ENCODE data around the gene CCDC6.
"Not testable (repeated sequence)": the region's sequence is repeated elsewhere in the genome, so short reads cannot be mapped to it uniquely, and the experiment has no call there.

Gene CCDC6

GRCh38 chr10:59745163-59745650 is 161.1 kb downstream of the CCDC6 start:
- in situ Hi-C loops (cut with MboI; ENCODE audit: low pct_unique_long_range_greater_than_20kb, low sequenced_read_pairs): no loop called here
- DNase-seq: no peak

- in situ Hi-C loops (cut with MboI; ENCODE audit: low pct_unique_long_range_greater_than_20kb, low sequenced_read_pairs); DNase-seq: not testable (repeated sequence)
Measured at GRCh38 chr10:59744762-59745161, 161.6 kb downstream of the CCDC6 start.

GRCh38 chr10:59744156-59744555 is 162.2 kb downstream of the CCDC6 start:
- DNase-seq; in situ Hi-C loops (cut with MboI; ENCODE audit: low pct_unique_long_range_greater_than_20kb, low sequenced_read_pairs): not testable (repeated sequence)

- in situ Hi-C loops (cut with MboI; ENCODE audit: low pct_unique_long_range_greater_than_20kb, low sequenced_read_pairs): no loop called here
- no peak for DNase-seq
Measured at GRCh38 chr10:59741583-59741982, 164.8 kb downstream of the CCDC6 start.

GRCh38 chr10:59741048-59741447 is 165.3 kb downstream of the CCDC6 start:
- in situ Hi-C loops (cut with MboI; ENCODE audit: low pct_unique_long_range_greater_than_20kb, low sequenced_read_pairs): no loop called here
- DNase-seq: no peak

Measured in KBM-7 (cell line).